CD4-positive, alpha-beta memory T cell (primary cell): Measurements from ENCODE around the gene FXR1. TPM values are rescaled to one million over a fixed set of nuclear protein-coding genes. Genes with fewer than 3 reads are reported as not detected.

Experiments used
- CTCF ChIA-PET: fragments of 350-600 bp; sonication (Branson Sonifier 250); formaldehyde crosslinking; loops from one replicate; lab custom pipeline; 2021; ENCODE audit warnings: inconsistent platforms; ENCODE audit not compliant: partially characterized antibody; lab: Charles Lee
- POLR2A ChIA-PET: fragments of 350-600 bp; sonication (Branson Sonifier 250); formaldehyde crosslinking; loops from one replicate; lab custom pipeline; 2021; ENCODE audit not compliant: partially characterized antibody; lab: Charles Lee
- DNase-seq, 5 donors: peaks; one replicate each; pipeline versions ENCODE4 v3.0.0 to v3.0.0-alpha.2; 2020 to 2022; ENCODE audit warnings: mixed read lengths in 1 of 5
- H3K27ac ChIP-seq: one replicate; pipeline ENCODE4 v1.7.0; 2013; ENCODE audit warnings: low read depth, low read length
- H3K27me3 ChIP-seq: 2 replicates; pipeline ENCODE4 v1.7.0; 2013; ENCODE audit warnings: mild to moderate bottlenecking, low read length, moderate library complexity; ENCODE audit not compliant: insufficient read depth
- H3K36me3 ChIP-seq: 2 replicates; pipeline ENCODE4 v1.7.0; 2013; ENCODE audit warnings: mild to moderate bottlenecking, low read length, moderate library complexity; ENCODE audit not compliant: insufficient read depth
- H3K4me1 ChIP-seq: 2 replicates; pipeline ENCODE4 v1.7.0; 2013; ENCODE audit warnings: mild to moderate bottlenecking, low read length, moderate library complexity; ENCODE audit not compliant: insufficient read depth
- H3K4me3 ChIP-seq, 2 donors: one replicate each; pipeline ENCODE4 v1.7.0; 2013; ENCODE audit warnings: low read length in 2 of 2, mild to moderate bottlenecking in 1 of 2
- H3K9me3 ChIP-seq, 2 donors: one replicate each; pipeline ENCODE4 v1.7.0; 2013; ENCODE audit warnings: low read length in 2 of 2, control low read depth in 1 of 2; ENCODE audit not compliant: control insufficient read depth in 1 of 2
- H3K27ac Mint-ChIP-seq, 7 donors: one replicate each; pipeline ENCODE4 v1.8.0; 2020 to 2021; ENCODE audit warnings: mixed read lengths in 7 of 7, mild to moderate bottlenecking in 6 of 7, inconsistent platforms in 3 of 7, moderate library complexity in 3 of 7
- H3K27me3 Mint-ChIP-seq, 2 donors: one replicate each; pipeline ENCODE4 v1.8.0; 2020 to 2021; ENCODE audit warnings: mixed read lengths in 2 of 2
- H3K36me3 Mint-ChIP-seq, 2 donors: one replicate each; pipeline ENCODE4 v1.8.0; 2020 to 2021; ENCODE audit warnings: mixed read lengths in 2 of 2, inconsistent platforms in 1 of 2, mild to moderate bottlenecking in 1 of 2
- H3K4me1 Mint-ChIP-seq, 4 donors: one replicate each; pipeline ENCODE4 v1.8.0; 2020 to 2021; ENCODE audit warnings: mixed read lengths in 4 of 4, mild to moderate bottlenecking in 1 of 4
- H3K4me3 Mint-ChIP-seq, 8 donors: one replicate each; pipeline ENCODE4 v1.8.0; 2020 to 2021; ENCODE audit warnings: mixed read lengths in 8 of 8, mild to moderate bottlenecking in 7 of 8, moderate library complexity in 6 of 8, inconsistent platforms in 3 of 8
- H3K9me3 Mint-ChIP-seq, 8 donors: one replicate each; pipeline ENCODE4 v1.8.0; 2020 to 2021; ENCODE audit warnings: mixed read lengths in 8 of 8, mild to moderate bottlenecking in 5 of 8, inconsistent platforms in 3 of 8, moderate library complexity in 1 of 8
- intact Hi-C: fragments of 100-400 bp; cut with micrococcal nuclease; formaldehyde crosslinking; loops from one replicate; pipeline ENCODE4 v1.15.1; 2023
- polyA plus RNA-seq, 2 donors: library from polyadenylated mRNA; unstranded; fragments of 300-500 nt; fragmentation: Illumina TruSeq; gene quantifications; one replicate each; pipeline ENCODE4 v1.2.3, GENCODE V29; 2021
- total RNA-seq, 2 experiments: library from RNA; stranded (reverse); gene quantifications; one replicate each; pipeline ENCODE4 v1.2.3, GENCODE V29; 2021

FXR1 gene
- total and polyA plus RNA-seq, 4 experiments from 2014 or later = 44.9 to 131 (median 91.6) TPM

GRCh38 chr3:180932819-180933218, 20.3 kb downstream of the FXR1 start:
- peak overlapping the region in 1 of 7 donors; percentile 26 for H3K27ac Mint-ChIP-seq
- Histone ChIP-seq H3K4me1 (peaks cover 34% of the 10 kb centered on the region), H3K9me3 (no peaks in the 10 kb centered on the region), H3K36me3 (peaks cover 7% of the 10 kb centered on the region), H3K27ac (no peak overlapping the region), H3K27me3 (no peaks in the 10 kb centered on the region), H3K4me3 (no peak overlapping the region)
- no peaks in the 10 kb centered on the region for H3K9me3 Mint-ChIP-seq
- H3K4me1 Mint-ChIP-seq = peaks cover 25 to 58% (median 39%) of the 10 kb centered on the region in 4 donors
- H3K36me3 Mint-ChIP-seq = peaks cover 17 to 34% of the 10 kb centered on the region in 2 donors
- intact Hi-C loops = no loop called here
- ChIA-PET POLR2A (no interaction called here), CTCF (no interaction called here)
- H3K27me3 Mint-ChIP-seq = no peaks in the 10 kb centered on the region
- H3K4me3 Mint-ChIP-seq = no peak overlapping the region
- no peak for DNase-seq

- Mint-ChIP-seq H3K4me3 (no peak overlapping the region), H3K27me3 (no peaks in the 10 kb centered on the region), H3K27ac (peak overlapping the region in 1 of 7 donors; percentile 31), H3K4me1 (peaks cover 18 to 47% (median 32%) of the 10 kb centered on the region in 4 donors), H3K36me3 (peaks cover 17 to 39% of the 10 kb centered on the region in 2 donors), H3K9me3 (no peaks in the 10 kb centered on the region)
- DNase-seq = no peak
- Histone ChIP-seq H3K9me3 (no peaks in the 10 kb centered on the region), H3K36me3 (peaks cover 9% of the 10 kb centered on the region), H3K27me3 (no peaks in the 10 kb centered on the region), H3K4me3 (no peak overlapping the region), H3K4me1 (peaks cover 27% of the 10 kb centered on the region), H3K27ac (no peak overlapping the region)
- ChIA-PET CTCF (interaction anchor here (1.2 kb wide), 2 partner anchors 11 to 22 kb away, joined by 3 to 4 read pairs; partner anchors contain the start of gene FXR1), POLR2A (interaction anchor here (0.6 kb wide), 1 partner anchor 22 kb away, joined by 3 read pairs; the partner anchor contains the start of gene FXR1)
- intact Hi-C loops = no loop called here
These were observed 22.2 kb downstream of the FXR1 start for GRCh38 chr3:180934638-180935037.

- intact Hi-C loops = no loop called here
- no peak overlapping the region for H3K27ac Mint-ChIP-seq
- peaks cover 30 to 55% of the 10 kb centered on the region in 2 donors for H3K36me3 Mint-ChIP-seq
- no peaks in the 10 kb centered on the region for H3K27me3 Mint-ChIP-seq
- H3K4me3 Mint-ChIP-seq = no peak overlapping the region
- Histone ChIP-seq H3K27ac (no peak overlapping the region), H3K36me3 (peaks cover 10% of the 10 kb centered on the region), H3K4me3 (no peak overlapping the region), H3K9me3 (no peaks in the 10 kb centered on the region), H3K27me3 (no peaks in the 10 kb centered on the region), H3K4me1 (no peaks in the 10 kb centered on the region)
- H3K9me3 Mint-ChIP-seq = no peaks in the 10 kb centered on the region
- POLR2A ChIA-PET = no interaction called here
- H3K4me1 Mint-ChIP-seq = peaks cover 5 to 19% (median 10%) of the 10 kb centered on the region in 4 donors
- DNase-seq = no peak
- CTCF ChIA-PET = no interaction called here
These were observed 28.4 kb downstream of the FXR1 start for GRCh38 chr3:180940826-180941225.

GRCh38 chr3:180947761-180948390, 35.4 kb downstream of the FXR1 start:
- H3K27me3 Mint-ChIP-seq = no peaks in the 10 kb centered on the region
- peak overlapping the region in 1 of 7 donors; percentile 15 for H3K27ac Mint-ChIP-seq
- H3K9me3 Mint-ChIP-seq = no peaks in the 10 kb centered on the region
- Histone ChIP-seq H3K36me3 (peaks cover 24% of the 10 kb centered on the region), H3K27ac (no peak overlapping the region), H3K4me1 (no peaks in the 10 kb centered on the region), H3K27me3 (no peaks in the 10 kb centered on the region), H3K9me3 (no peaks in the 10 kb centered on the region), H3K4me3 (no peak overlapping the region)
- CTCF ChIA-PET = no interaction called here
- intact Hi-C loops = no loop called here
- peaks cover 36 to 70% of the 10 kb centered on the region in 2 donors for H3K36me3 Mint-ChIP-seq
- DNase-seq = no peak
- POLR2A ChIA-PET = interaction anchor here (0.7 kb wide), 1 partner anchor 37 kb away, joined by 3 read pairs; no protein-coding TSS in a partner anchor
- H3K4me1 Mint-ChIP-seq = peaks cover 8 to 23% (median 12%) of the 10 kb centered on the region in 4 donors
- H3K4me3 Mint-ChIP-seq = no peak overlapping the region

GRCh38 chr3:180959691-180960090, 47.2 kb downstream of the FXR1 start:
- no peaks in the 10 kb centered on the region for H3K9me3 ChIP-seq
- H3K36me3 ChIP-seq = peaks cover 50% of the 10 kb centered on the region
- H3K9me3 Mint-ChIP-seq = no peaks in the 10 kb centered on the region
- ChIA-PET POLR2A (no interaction called here), CTCF (no interaction called here)
- peaks cover 55 to 71% of the 10 kb centered on the region in 2 donors for H3K36me3 Mint-ChIP-seq
- no peak overlapping the region for H3K27ac ChIP-seq
- H3K4me1 Mint-ChIP-seq = peaks cover 0 to 3% (median 0%) of the 10 kb centered on the region in 4 donors
- no peak for DNase-seq
- intact Hi-C loops = no loop called here
- no peak overlapping the region for H3K4me3 Mint-ChIP-seq
- H3K4me1 ChIP-seq = no peaks in the 10 kb centered on the region
- peak overlapping the region in 3 of 7 donors; percentile 6 to 60 (median 30) for H3K27ac Mint-ChIP-seq
- H3K27me3 Mint-ChIP-seq = no peaks in the 10 kb centered on the region
- H3K27me3 ChIP-seq = no peaks in the 10 kb centered on the region
- no peak overlapping the region for H3K4me3 ChIP-seq

GRCh38 chr3:180961087-180961486, 48.6 kb downstream of the FXR1 start:
- DNase-seq = no peak
- H3K36me3 ChIP-seq = peaks cover 53% of the 10 kb centered on the region
- H3K27ac ChIP-seq = no peak overlapping the region
- Mint-ChIP-seq H3K4me3 (no peak overlapping the region), H3K4me1 (peaks cover 0 to 2% (median 0%) of the 10 kb centered on the region in 4 donors), H3K27me3 (no peaks in the 10 kb centered on the region), H3K27ac (peak overlapping the region in 1 of 7 donors; percentile 18), H3K9me3 (no peaks in the 10 kb centered on the region), H3K36me3 (peaks cover 52 to 74% of the 10 kb centered on the region in 2 donors)
- ChIA-PET POLR2A (no interaction called here), CTCF (interaction anchor here (1.8 to 2.0 kb wide), 2 partner anchors 48 to 49 kb away, joined by 4 read pairs; partner anchors contain the start of gene FXR1)
- intact Hi-C loops = no loop called here
- H3K9me3 ChIP-seq = no peaks in the 10 kb centered on the region
- no peak overlapping the region for H3K4me3 ChIP-seq
- no peaks in the 10 kb centered on the region for H3K27me3 ChIP-seq
- H3K4me1 ChIP-seq = no peaks in the 10 kb centered on the region

- no peaks in the 10 kb centered on the region for H3K4me1 ChIP-seq
- Mint-ChIP-seq H3K27ac (no peak overlapping the region), H3K27me3 (no peaks in the 10 kb centered on the region), H3K4me3 (no peak overlapping the region), H3K36me3 (peaks cover 51 to 74% of the 10 kb centered on the region in 2 donors), H3K4me1 (peaks cover 0 to 3% (median 0%) of the 10 kb centered on the region in 4 donors), H3K9me3 (no peaks in the 10 kb centered on the region)
- DNase-seq = no peak
- CTCF ChIA-PET = interaction anchor here (1.8 to 2.0 kb wide), 2 partner anchors 48 to 50 kb away, joined by 4 read pairs; partner anchors contain the start of gene FXR1
- H3K36me3 ChIP-seq = peaks cover 53% of the 10 kb centered on the region
- H3K27ac ChIP-seq = no peak overlapping the region
- no peaks in the 10 kb centered on the region for H3K27me3 ChIP-seq
- POLR2A ChIA-PET = no interaction called here
- intact Hi-C loops = no loop called here
- no peaks in the 10 kb centered on the region for H3K9me3 ChIP-seq
- H3K4me3 ChIP-seq = no peak overlapping the region
These were observed 49.1 kb downstream of the FXR1 start for GRCh38 chr3:180961552-180961951.
